Small intestine (tissue), 7 donors: Measurements from ENCODE around the gene SLC9A9. TPM values are rescaled to one million over a fixed set of nuclear protein-coding genes. Genes with fewer than 3 reads are reported as not detected.
A peak's percentile ranks its signal among the peaks of the same experiment; 100 is the strongest.

Experiments
- DNase-seq, 2 donors: peaks; one replicate each; pipeline versions ENCODE4 v3.0.0 to v3.0.0-alpha.2; 2013
- FAIRE-seq: peaks from 2 replicates; lab custom pipeline; 2012; peaks lifted over from hg19 to GRCh38; lab: Jason Lieb, UNC
- H3K27ac ChIP-seq, 3 donors: one replicate each; pipeline ENCODE4 v1.5.1; 2013; ENCODE audit warnings: low read length in 2 of 3, mild to moderate bottlenecking in 2 of 3, control low read depth in 1 of 3, inconsistent platforms in 1 of 3, low read depth in 1 of 3, moderate library complexity in 1 of 3
- H3K27me3 ChIP-seq, 3 donors: one replicate each; pipeline ENCODE4 v1.6.1; 2013; ENCODE audit warnings: low read length in 3 of 3, inconsistent platforms in 1 of 3; ENCODE audit not compliant: control insufficient read depth in 3 of 3, insufficient read depth in 3 of 3
- H3K36me3 ChIP-seq, 3 donors: one replicate each; pipeline ENCODE4 v1.6.1; 2013; ENCODE audit warnings: low read length in 3 of 3, inconsistent platforms in 1 of 3, low read depth in 1 of 3, mild to moderate bottlenecking in 1 of 3, moderate library complexity in 1 of 3; ENCODE audit not compliant: control insufficient read depth in 3 of 3, insufficient read depth in 2 of 3
- H3K4me1 ChIP-seq, 3 donors: one replicate each; pipeline ENCODE4 v1.6.1; 2013; ENCODE audit warnings: low read length in 2 of 3, inconsistent platforms in 1 of 3, low read depth in 1 of 3, mild to moderate bottlenecking in 1 of 3, moderate library complexity in 1 of 3; ENCODE audit not compliant: control insufficient read depth in 3 of 3, insufficient read depth in 2 of 3
- H3K4me3 ChIP-seq, 3 donors: one replicate each; pipeline ENCODE4 v1.5.1; 2013; ENCODE audit warnings: low read length in 3 of 3, control low read depth in 1 of 3, inconsistent platforms in 1 of 3, low read depth in 1 of 3, mild to moderate bottlenecking in 1 of 3, moderate library complexity in 1 of 3
- H3K9me3 ChIP-seq, 2 donors: one replicate each; pipeline ENCODE4 v1.6.1; 2013; ENCODE audit warnings: low read depth in 1 of 2, low read length in 1 of 2; ENCODE audit not compliant: control insufficient read depth in 2 of 2, insufficient read depth in 1 of 2
- WGBS, 3 donors: extraction: QIAGEN DNeasy Blood & Tissue Kit; methylation state at CpG; one replicate each; pipeline ENCODE4 v1.1.7; 2013; 5-methylcytosine and 5-hydroxymethylcytosine counted together
- polyA plus RNA-seq, 4 donors: library from polyadenylated mRNA; stranded (reverse) in 3 of 4; unstranded in 1 of 4; fragments of 200-250 nt in 3 of 4; fragments of 120-200 nt in 1 of 4; gene quantifications; one replicate each; pipeline versions ENCODE4 v1.2.1 to v1.2.3, GENCODE V29; 2013
- donor health status: healthy with polysubstance abuse.
- donor health status: control.
- donor health status: control.
- donor health status: Bipolar disorder and iron deficiency.
- donor health status: healthy.

The SLC9A9 gene
- polyA plus RNA-seq, 4 donors = 1.4 to 4.6 (median 4.1) TPM; not detected in 1

DNA sequence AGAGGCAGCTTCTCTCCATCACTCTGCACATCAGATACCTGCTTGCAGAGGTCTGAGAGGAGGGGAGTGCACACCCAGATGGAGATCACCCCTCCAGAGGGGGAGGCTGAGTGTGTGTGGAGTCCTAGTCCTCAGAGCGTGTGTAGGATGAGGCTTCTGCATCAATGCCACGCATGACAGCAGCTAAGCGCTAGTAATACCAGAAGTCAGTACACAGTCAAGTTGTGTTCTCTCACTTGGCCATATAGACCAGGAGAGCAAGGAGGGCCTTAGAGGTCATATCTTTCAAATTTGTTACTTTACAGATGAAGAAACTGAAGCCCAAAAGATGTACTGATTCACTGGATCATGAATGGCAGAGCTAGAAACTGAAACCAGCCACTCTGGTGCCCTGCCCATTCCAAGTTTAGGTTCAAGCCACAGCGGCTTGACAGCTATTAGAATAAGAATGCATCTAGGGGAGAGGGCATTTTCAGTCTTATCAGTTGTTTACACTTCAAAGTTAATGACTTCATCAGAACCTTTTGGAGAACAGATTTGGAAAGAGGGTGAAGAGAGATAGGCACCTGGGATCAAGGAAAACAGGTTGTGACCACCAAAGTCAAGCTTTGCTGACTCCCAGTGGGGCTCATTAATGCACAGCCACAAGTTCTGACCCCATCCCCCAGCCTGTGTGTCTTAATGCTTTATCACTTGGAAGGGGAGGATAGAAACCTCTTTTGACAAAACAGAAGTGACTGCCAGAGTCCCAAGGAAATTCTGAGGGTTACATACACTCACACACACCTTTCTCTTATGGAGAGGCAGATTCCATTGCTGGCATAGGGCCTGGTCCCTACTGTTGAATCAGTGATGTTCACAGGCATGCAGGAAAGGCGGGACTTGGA is 418.4 kb downstream of the SLC9A9 start:
- Histone ChIP-seq H3K36me3 (no peaks in the 10 kb centered on the region), H3K27me3 (no peaks in the 10 kb centered on the region), H3K4me1 (peaks cover 0 to 5% (median 0%) of the 10 kb centered on the region in 3 donors), H3K27ac (no peak overlapping the region), H3K9me3 (no peaks in the 10 kb centered on the region), H3K4me3 (no peak overlapping the region)
- 73 to 83% (median 80%) methylated on average over 5 of the region's 5 CpGs for WGBS, 3 donors
- DNase-seq (peak in 1 of 2 donors; percentile 45), FAIRE-seq (no peak)

DNA sequence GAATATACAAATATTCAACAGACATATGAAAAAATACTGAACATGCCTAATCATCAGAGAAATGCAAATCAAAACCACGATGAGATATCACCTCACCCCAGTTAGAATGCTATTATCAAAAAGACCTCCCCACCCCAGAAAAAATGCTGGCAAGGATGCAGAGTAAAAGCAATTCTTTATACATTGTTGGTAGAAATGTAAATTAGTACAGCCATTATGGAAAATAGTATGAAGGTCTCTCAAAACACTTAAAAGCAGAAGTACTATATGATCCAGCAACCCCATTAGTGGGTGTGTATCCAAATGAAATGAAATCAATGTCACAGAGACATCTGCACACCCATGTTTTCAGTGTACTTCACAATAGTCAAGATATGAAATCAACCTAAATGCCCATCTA is 420.0 kb downstream of the SLC9A9 start:
- Histone ChIP-seq H3K27ac (no peak overlapping the region), H3K4me3 (no peak overlapping the region), H3K36me3 (no peaks in the 10 kb centered on the region), H3K27me3 (no peaks in the 10 kb centered on the region), H3K4me1 (no peaks in the 10 kb centered on the region), H3K9me3 (no peaks in the 10 kb centered on the region)
- FAIRE-seq (no peak), DNase-seq (no peak)
- WGBS, 3 donors = 64 to 81% (median 75%) methylated on average over 1 of the region's 1 CpG

GRCh38 chr3:143427631-143428030 is 420.6 kb downstream of the SLC9A9 start:
- Histone ChIP-seq H3K27ac (no peak overlapping the region), H3K4me1 (no peaks in the 10 kb centered on the region), H3K27me3 (no peaks in the 10 kb centered on the region), H3K4me3 (no peak overlapping the region), H3K36me3 (no peaks in the 10 kb centered on the region), H3K9me3 (no peaks in the 10 kb centered on the region)
- no peak for DNase-seq
- no peak for FAIRE-seq
- WGBS, 3 donors = 73 to 94% (median 77%) methylated on average over 1 of the region's 1 CpG

DNA sequence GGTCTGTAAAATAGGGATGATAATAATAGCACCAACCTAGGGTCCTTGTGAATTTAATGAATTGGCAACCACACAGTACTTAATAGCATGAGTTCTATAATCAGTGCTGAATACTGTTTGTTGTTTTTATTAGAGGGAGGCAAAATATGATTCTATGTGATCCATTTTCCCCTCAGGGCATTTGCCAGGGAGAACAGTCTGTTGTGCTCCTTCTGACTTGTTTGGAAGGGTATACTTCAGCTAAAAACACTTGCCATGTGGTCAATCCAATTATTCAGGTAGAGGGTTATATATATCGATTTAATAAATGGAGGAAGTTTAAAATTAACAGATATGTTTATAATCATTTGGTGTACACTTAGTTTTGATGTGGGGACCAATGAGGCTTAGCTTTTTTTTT is 423.4 kb downstream of the SLC9A9 start:
- Histone ChIP-seq H3K4me1 (no peaks in the 10 kb centered on the region), H3K4me3 (no peak overlapping the region), H3K9me3 (no peaks in the 10 kb centered on the region), H3K36me3 (no peaks in the 10 kb centered on the region), H3K27ac (no peak overlapping the region), H3K27me3 (no peaks in the 10 kb centered on the region)
- FAIRE-seq (no peak), DNase-seq (no peak)
- WGBS, 3 donors = 95 to 97% (median 97%) methylated on average over 1 of the region's 1 CpG

DNA sequence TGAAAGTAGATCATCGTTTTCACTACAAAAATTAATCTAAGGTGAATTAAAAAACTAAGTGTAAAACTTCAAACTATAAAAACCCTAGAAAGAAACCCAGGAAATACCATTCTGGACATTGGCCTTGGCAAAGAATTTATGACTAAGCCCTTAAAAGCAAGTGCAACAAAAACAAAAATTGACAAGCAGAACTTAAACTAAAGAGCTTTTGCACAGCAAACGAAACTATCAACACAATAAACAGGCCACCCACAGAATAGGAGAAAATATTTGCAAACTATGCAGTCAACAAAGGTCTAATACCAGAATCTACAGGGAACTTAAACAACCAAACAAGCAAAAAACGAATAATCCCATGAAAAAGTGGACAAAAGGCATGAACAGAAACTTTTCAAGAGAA is 426.7 kb downstream of the SLC9A9 start:
- no peaks in the 10 kb centered on the region for H3K9me3 ChIP-seq
- H3K4me1 ChIP-seq = no peaks in the 10 kb centered on the region
- no peak for DNase-seq
- WGBS, 3 donors = 70 to 75% (median 74%) methylated on average over 3 of the region's 3 CpGs
- FAIRE-seq = no peak
- no peak overlapping the region for H3K4me3 ChIP-seq
- no peaks in the 10 kb centered on the region for H3K36me3 ChIP-seq
- no peak overlapping the region for H3K27ac ChIP-seq
- no peaks in the 10 kb centered on the region for H3K27me3 ChIP-seq

- Histone ChIP-seq H3K4me3 (no peak overlapping the region), H3K36me3 (no peaks in the 10 kb centered on the region), H3K27ac (no peak overlapping the region), H3K4me1 (no peaks in the 10 kb centered on the region), H3K27me3 (no peaks in the 10 kb centered on the region), H3K9me3 (no peaks in the 10 kb centered on the region)
- WGBS, 3 donors = 95 to 97% (median 96%) methylated on average over 3 of the region's 3 CpGs
- FAIRE-seq (no peak), DNase-seq (no peak)
These were observed 428.7 kb downstream of the SLC9A9 start for GRCh38 chr3:143419611-143420010.

DNA sequence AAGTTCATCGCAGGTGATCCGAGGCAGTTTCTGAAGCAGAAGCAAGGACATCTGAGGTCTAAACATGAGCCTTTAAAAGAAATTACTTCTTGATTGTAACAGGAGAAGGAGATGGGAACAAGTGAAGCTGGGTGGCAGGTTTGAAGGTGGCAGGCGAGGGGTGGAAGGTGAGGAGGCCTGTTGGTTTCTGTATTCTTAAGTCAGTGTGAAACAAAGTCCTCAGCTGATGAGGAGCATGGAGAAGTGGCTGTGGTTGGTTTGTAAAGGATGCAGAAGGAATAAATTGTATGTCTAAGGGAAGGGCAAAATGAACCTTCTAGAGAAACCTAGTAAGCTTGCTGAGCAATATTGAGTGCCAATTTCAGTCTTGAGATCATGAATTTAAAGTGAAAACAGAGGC is 429.9 kb downstream of the SLC9A9 start:
- Histone ChIP-seq H3K27ac (no peak overlapping the region), H3K36me3 (no peaks in the 10 kb centered on the region), H3K4me3 (no peak overlapping the region), H3K27me3 (no peaks in the 10 kb centered on the region), H3K9me3 (no peaks in the 10 kb centered on the region), H3K4me1 (no peaks in the 10 kb centered on the region)
- FAIRE-seq (no peak), DNase-seq (no peak)
- 95 to 97% (median 97%) methylated on average over 3 of the region's 3 CpGs for WGBS, 3 donors

DNA sequence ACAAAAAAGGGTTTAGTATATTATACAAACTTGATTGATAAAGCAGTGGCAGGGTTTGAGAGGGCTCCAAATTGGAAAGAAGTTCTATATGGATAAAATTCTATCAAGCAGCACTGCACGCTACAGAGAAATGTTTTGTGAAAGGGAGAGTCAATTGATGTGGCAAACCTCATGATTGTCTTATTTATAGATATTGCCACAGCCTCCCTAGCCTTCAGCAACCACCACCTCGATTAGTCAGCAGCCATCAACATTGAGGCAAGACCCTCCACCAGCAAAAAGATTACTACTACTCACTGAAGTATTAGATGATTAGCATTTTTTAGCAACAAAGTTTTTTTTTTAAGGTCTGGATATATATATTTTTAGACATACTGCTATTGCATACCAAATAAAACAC is 432.0 kb downstream of the SLC9A9 start:
- no peak overlapping the region for H3K27ac ChIP-seq
- H3K4me3 ChIP-seq = no peak overlapping the region
- H3K4me1 ChIP-seq = no peaks in the 10 kb centered on the region
- DNase-seq (no peak), FAIRE-seq (no peak)
- H3K36me3 ChIP-seq = no peaks in the 10 kb centered on the region
- no peaks in the 10 kb centered on the region for H3K27me3 ChIP-seq
- H3K9me3 ChIP-seq = no peaks in the 10 kb centered on the region
- WGBS, 3 donors = 80 to 93% (median 85%) methylated on average over 2 of the region's 2 CpGs
